PFSK-1 (cell line): ENCODE results near the gene RANBP3.

Experiments used
- FOXP2 ChIP-seq: optimal IDR thresholded peaks from 2 replicates; pipeline ENCODE3; 2011; ENCODE audit warnings: borderline replicate concordance, control low read depth, inconsistent platforms; ENCODE audit not compliant: insufficient read depth; ENCODE audit errors: extremely low read length, extremely low read depth
- POLR2AphosphoS5 ChIP-seq: IDR thresholded peaks from 2 replicates; pipeline ENCODE4 v1.6.1; 2012; ENCODE audit warnings: low read depth, mild to moderate bottlenecking, control low read depth, low read length, moderate library complexity
- REST ChIP-seq, 2 experiments: IDR thresholded peaks; 2 replicates each; pipeline versions ENCODE4 v1.6.1 to v1.8.0; 2011 to 2012; ENCODE audit warnings: low read depth in 2 of 2, low read length in 2 of 2, control low read depth in 1 of 2, inconsistent platforms in 1 of 2, mild to moderate bottlenecking in 1 of 2, moderate library complexity in 1 of 2; ENCODE audit not compliant: insufficient read depth in 1 of 2
- SIN3A ChIP-seq: IDR thresholded peaks from 2 replicates; pipeline ENCODE4 v1.6.1; 2012; ENCODE audit warnings: mild to moderate bottlenecking, low read length, moderate library complexity, borderline replicate concordance; ENCODE audit not compliant: insufficient read depth
- TAF1 ChIP-seq: IDR thresholded peaks from 2 replicates; pipeline ENCODE4 v1.6.1; 2012; ENCODE audit warnings: low read length, control low read depth, borderline replicate concordance; ENCODE audit not compliant: insufficient read depth

DNA sequence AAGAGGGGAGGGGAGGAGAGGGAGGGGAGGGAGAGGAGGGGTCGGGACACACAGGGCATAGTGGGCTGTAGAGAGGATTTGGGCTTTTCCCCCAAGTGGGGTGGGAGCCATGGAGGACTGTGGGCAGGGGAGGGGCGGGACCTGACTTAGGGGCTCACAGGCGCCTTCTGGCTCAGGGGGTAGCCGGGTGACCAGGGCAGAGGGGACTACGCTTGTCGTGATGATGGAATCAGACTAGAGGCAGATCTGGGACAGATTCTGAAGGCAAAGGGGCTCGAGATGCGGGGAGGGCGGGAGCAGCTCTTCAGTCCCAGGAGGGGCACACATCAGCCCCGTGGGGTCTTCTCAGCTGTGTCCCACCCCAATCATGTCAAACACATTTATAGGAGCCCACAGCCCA lies 87.8 kb downstream of the RANBP3 start:
- TF ChIP-seq POLR2AphosphoS5 = no peak
- no peak for TF ChIP-seq TAF1
- TF ChIP-seq REST (IDR thresholded peaks at IDR 0.05; ENCODE audit: insufficient read depth in 1 of 2, low read depth in 2 of 2, low read length in 2 of 2) = no peak
- no peak for TF ChIP-seq SIN3A
- TF ChIP-seq FOXP2 = no peak
